Measurements from ENCODE around the gene ELOVL3. TPM values are rescaled to one million over a fixed set of nuclear protein-coding genes. Genes with fewer than 3 reads are reported as not detected.

The ELOVL3 gene
- total and polyA plus RNA-seq, 7 donors: 0.45 to 0.71 TPM; not detected in 5

DNA sequence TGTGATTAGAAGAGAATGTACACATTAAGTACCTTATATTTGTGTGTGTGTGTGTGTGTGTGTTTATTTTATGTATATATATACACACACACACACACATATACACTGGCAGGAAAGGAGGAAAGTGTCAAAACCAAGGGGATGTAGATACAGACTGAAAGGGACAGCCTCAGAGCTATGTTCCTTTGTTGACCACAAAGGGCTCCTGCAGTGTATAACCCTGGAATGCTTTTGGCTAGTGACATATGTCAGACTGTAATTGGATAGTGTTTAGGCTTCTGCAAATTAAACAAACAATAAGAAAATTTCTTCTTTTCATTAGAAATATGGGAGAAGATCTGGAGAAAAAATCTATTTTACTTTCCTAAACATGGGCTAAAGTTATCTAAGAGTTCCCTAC lies 35.1 kb downstream of the ELOVL3 start:
- Histone ChIP-seq H3K9me3 (no peaks in the 10 kb centered on the region), H3K4me1 (peaks cover 0 to 11% (median 3%) of the 10 kb centered on the region in 4 donors), H3K36me3 (peaks cover 7 to 45% (median 11%) of the 10 kb centered on the region in 4 donors), H3K4me3 (no peak overlapping the region), H3K27me3 (no peaks in the 10 kb centered on the region), H3K27ac (no peak overlapping the region)
- intact Hi-C loops (cut with DNase I): no loop called here
- DNase-seq: no peak
- TF ChIP-seq POLR2A (IDR thresholded peaks at IDR 0.05) (no peak), CTCF (IDR thresholded peaks at IDR 0.05) (no peak)

GRCh38 chr10:102261842-102262241 lies 35.7 kb downstream of the ELOVL3 start:
- WGBS, 2 donors: 80 to 81% methylated on average over 6 of the region's 6 CpGs
- DNase-seq: no peak
- no peak overlapping the region for H3K4me3 ChIP-seq
- H3K27me3 ChIP-seq: no peaks in the 10 kb centered on the region
- H3K9me3 ChIP-seq: no peaks in the 10 kb centered on the region
- H3K4me1 ChIP-seq: peaks cover 0 to 11% (median 3%) of the 10 kb centered on the region in 4 donors
- no peak overlapping the region for H3K27ac ChIP-seq
- intact Hi-C loops (cut with DNase I): no loop called here
- no peak for TF ChIP-seq CTCF (IDR thresholded peaks at IDR 0.05)
- no peak for TF ChIP-seq POLR2A (IDR thresholded peaks at IDR 0.05)
- no peak for TF ChIP-seq EP300 (IDR thresholded peaks at IDR 0.05)
- no peak for TF ChIP-seq POLR2AphosphoS5 (IDR thresholded peaks at IDR 0.05)
- H3K36me3 ChIP-seq: peaks cover 7 to 45% (median 11%) of the 10 kb centered on the region in 4 donors

- H3K4me3 ChIP-seq: no peak overlapping the region
- H3K36me3 ChIP-seq: peaks cover 7 to 45% (median 11%) of the 10 kb centered on the region in 4 donors
- DNase-seq: no peak
- no peak overlapping the region for H3K27ac ChIP-seq
- no peak for TF ChIP-seq CTCF (IDR thresholded peaks at IDR 0.05)
- no peak for TF ChIP-seq EP300 (IDR thresholded peaks at IDR 0.05)
- TF ChIP-seq POLR2A (IDR thresholded peaks at IDR 0.05): no peak
- TF ChIP-seq POLR2AphosphoS5 (IDR thresholded peaks at IDR 0.05): no peak
- 83 to 87% methylated on average over 4 of the region's 4 CpGs for WGBS, 2 donors
- no peaks in the 10 kb centered on the region for H3K27me3 ChIP-seq
- intact Hi-C loops (cut with DNase I): no loop called here
- H3K4me1 ChIP-seq: peaks cover 0 to 19% (median 8%) of the 10 kb centered on the region in 4 donors
- no peaks in the 10 kb centered on the region for H3K9me3 ChIP-seq
Observed at GRCh38 chr10:102262744-102263370, 36.8 kb downstream of the ELOVL3 start.

DNA sequence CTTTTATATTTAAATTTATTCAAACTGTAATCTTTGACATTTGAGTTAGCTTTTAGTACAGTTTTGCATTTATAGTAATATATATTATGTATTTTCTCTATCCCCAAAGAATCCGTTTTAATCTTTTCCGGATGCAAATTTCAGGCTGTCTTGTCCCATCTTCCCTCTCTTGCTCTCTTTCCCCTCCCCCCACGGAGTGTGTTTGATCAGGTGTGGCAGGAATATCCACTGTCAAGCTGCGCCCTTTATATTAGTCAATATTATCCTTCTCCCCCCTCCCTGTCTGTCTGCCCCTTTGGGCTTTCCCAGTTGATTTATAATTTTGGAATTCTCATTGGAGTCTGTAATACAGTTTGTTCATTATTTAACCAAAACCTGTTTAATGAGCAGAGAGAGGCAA lies 38.3 kb downstream of the ELOVL3 start:
- Histone ChIP-seq H3K36me3 (peaks cover 7 to 38% (median 11%) of the 10 kb centered on the region in 4 donors), H3K9me3 (no peaks in the 10 kb centered on the region), H3K4me1 (peaks cover 0 to 34% (median 23%) of the 10 kb centered on the region in 4 donors), H3K27me3 (no peaks in the 10 kb centered on the region), H3K4me3 (no peak overlapping the region), H3K27ac (no peak overlapping the region)
- intact Hi-C loops (cut with DNase I): no loop called here
- DNase-seq: no peak
- TF ChIP-seq POLR2AphosphoS5 (IDR thresholded peaks at IDR 0.05) (no peak), EP300 (IDR thresholded peaks at IDR 0.05) (no peak), POLR2A (IDR thresholded peaks at IDR 0.05) (no peak), CTCF (IDR thresholded peaks at IDR 0.05) (no peak)
- WGBS, 2 donors: 41 to 81% methylated on average over 4 of the region's 4 CpGs

GRCh38 chr10:102266670-102267069 lies 40.6 kb downstream of the ELOVL3 start:
- intact Hi-C loops (cut with DNase I): no loop called here
- 89 to 95% methylated on average over 3 of the region's 3 CpGs for WGBS, 2 donors
- H3K27ac ChIP-seq: no peak overlapping the region
- no peaks in the 10 kb centered on the region for H3K9me3 ChIP-seq
- H3K4me1 ChIP-seq: peaks cover 0 to 36% (median 23%) of the 10 kb centered on the region in 4 donors
- no peak for TF ChIP-seq POLR2AphosphoS5 (IDR thresholded peaks at IDR 0.05)
- no peak for TF ChIP-seq POLR2A (IDR thresholded peaks at IDR 0.05)
- TF ChIP-seq CTCF (IDR thresholded peaks at IDR 0.05): no peak
- no peak for TF ChIP-seq EP300 (IDR thresholded peaks at IDR 0.05)
- no peaks in the 10 kb centered on the region for H3K27me3 ChIP-seq
- no peak for DNase-seq
- peaks cover 0 to 15% (median 4%) of the 10 kb centered on the region in 4 donors for H3K36me3 ChIP-seq
- H3K4me3 ChIP-seq: no peak overlapping the region
